ENCODE measurements around the gene LAMA1. TPM values are rescaled to one million over a fixed set of nuclear protein-coding genes. Genes with fewer than 3 reads are reported as not detected.

The LAMA1 gene
- total RNA-seq, 1 experiment from 2014 or later, result 11.3 TPM

DNA sequence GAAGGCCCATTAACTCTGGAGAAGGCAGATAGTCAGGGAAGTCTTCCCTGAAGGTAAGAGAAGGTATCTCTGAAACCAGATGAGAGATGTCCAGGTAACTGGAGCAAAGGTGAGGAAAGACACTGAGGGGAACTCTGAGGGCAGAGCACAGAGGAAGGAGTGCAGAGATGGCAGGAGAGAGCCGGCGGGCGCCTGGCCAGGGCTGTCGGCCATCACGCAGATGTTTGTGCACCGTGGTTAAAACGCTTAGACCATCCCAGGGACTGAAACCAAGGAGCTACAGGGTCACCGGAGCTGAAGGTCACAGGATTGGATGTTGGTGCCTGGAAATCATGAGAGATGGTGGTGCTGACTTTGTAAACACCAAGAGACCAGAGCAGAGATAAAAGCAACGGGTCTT is 55.4 kb downstream of the LAMA1 start:
- intact Hi-C loops (cut with micrococcal nuclease), result no loop called here
- Mint-ChIP-seq H3K4me1 (ENCODE audit: insufficient read depth, unreplicated experiment) (no peaks in the 10 kb centered on the region), H3K9me3 (ENCODE audit: unreplicated experiment) (no peaks in the 10 kb centered on the region), H3K27me3 (ENCODE audit: insufficient read depth, unreplicated experiment) (no peaks in the 10 kb centered on the region), H3K4me3 (ENCODE audit: unreplicated experiment) (no peak overlapping the region), H3K27ac (ENCODE audit: low read depth, unreplicated experiment) (no peak overlapping the region), H3K36me3 (ENCODE audit: insufficient read depth, unreplicated experiment) (peaks cover 7% of the 10 kb centered on the region)
- CTCF ChIA-PET, result interaction anchor here (0.6 kb wide), 1 partner anchor 160 kb away, joined by 3 read pairs; no protein-coding TSS in a partner anchor
- BruUV-seq (replicated peaks), result no TSS peak
- POLR2A ChIA-PET, result no interaction called here
- no peak for TF ChIP-seq CTCF (IDR thresholded peaks at IDR 0.05; ENCODE audit: unreplicated experiment)
- no peak for DNase-seq (ENCODE audit: unreplicated experiment)

GRCh38 chr18:7059276-7059675 is 58.3 kb downstream of the LAMA1 start:
- H3K27ac Mint-ChIP-seq (ENCODE audit: low read depth, unreplicated experiment), result no peak overlapping the region
- no TSS peak for BruUV-seq (replicated peaks)
- no peak for TF ChIP-seq CTCF (IDR thresholded peaks at IDR 0.05; ENCODE audit: unreplicated experiment)
- DNase-seq (ENCODE audit: unreplicated experiment), result no peak
- no peaks in the 10 kb centered on the region for H3K27me3 Mint-ChIP-seq (ENCODE audit: insufficient read depth, unreplicated experiment)
- no peaks in the 10 kb centered on the region for H3K4me1 Mint-ChIP-seq (ENCODE audit: insufficient read depth, unreplicated experiment)
- no peaks in the 10 kb centered on the region for H3K9me3 Mint-ChIP-seq (ENCODE audit: unreplicated experiment)
- intact Hi-C loops (cut with micrococcal nuclease), result no loop called here
- ChIA-PET CTCF (no interaction called here), POLR2A (interaction anchor here (0.6 to 1.3 kb wide), 2 partner anchors 10 to 14 kb away, joined by 3 to 4 read pairs; no protein-coding TSS in a partner anchor)
- H3K4me3 Mint-ChIP-seq (ENCODE audit: unreplicated experiment), result no peak overlapping the region
- peaks cover 7% of the 10 kb centered on the region for H3K36me3 Mint-ChIP-seq (ENCODE audit: insufficient read depth, unreplicated experiment)

DNA sequence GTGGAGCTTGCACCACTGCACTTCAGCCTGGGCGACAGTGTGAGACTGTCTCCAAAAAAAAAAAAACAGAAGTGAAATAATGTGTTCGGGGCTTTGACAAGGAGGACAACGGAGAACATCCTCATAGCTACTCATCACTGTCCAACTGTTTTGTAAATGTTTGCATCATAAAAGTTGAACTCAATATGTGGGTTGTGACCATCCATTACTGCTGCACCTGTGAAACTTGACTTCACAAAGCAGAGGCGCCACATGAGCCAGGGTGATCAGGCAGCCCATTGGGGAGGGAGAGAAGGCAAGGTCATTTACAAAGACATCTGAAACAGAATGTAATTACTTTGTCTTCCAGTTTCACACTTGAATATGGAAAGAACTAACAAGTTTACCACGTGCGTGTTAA is 61.6 kb downstream of the LAMA1 start:
- ChIA-PET POLR2A (interaction anchor here (0.5 kb wide), 1 partner anchor 1070 kb away, joined by 3 read pairs; no protein-coding TSS in a partner anchor), CTCF (interaction anchor here (0.6 kb wide), 1 partner anchor 77 kb away, joined by 3 read pairs; no protein-coding TSS in a partner anchor)
- DNase-seq (ENCODE audit: unreplicated experiment), result no peak
- H3K27ac Mint-ChIP-seq (ENCODE audit: low read depth, unreplicated experiment), result no peak overlapping the region
- no peak for TF ChIP-seq CTCF (IDR thresholded peaks at IDR 0.05; ENCODE audit: unreplicated experiment)
- intact Hi-C loops (cut with micrococcal nuclease), result no loop called here
- no peaks in the 10 kb centered on the region for H3K4me1 Mint-ChIP-seq (ENCODE audit: insufficient read depth, unreplicated experiment)
- peaks cover under 1% of the 10 kb centered on the region for H3K36me3 Mint-ChIP-seq (ENCODE audit: insufficient read depth, unreplicated experiment)
- no peaks in the 10 kb centered on the region for H3K27me3 Mint-ChIP-seq (ENCODE audit: insufficient read depth, unreplicated experiment)
- BruUV-seq (replicated peaks), result no TSS peak
- H3K9me3 Mint-ChIP-seq (ENCODE audit: unreplicated experiment), result no peaks in the 10 kb centered on the region
- H3K4me3 Mint-ChIP-seq (ENCODE audit: unreplicated experiment), result no peak overlapping the region

GRCh38 chr18:7049951-7050350 is 67.6 kb downstream of the LAMA1 start:
- Mint-ChIP-seq H3K4me3 (ENCODE audit: unreplicated experiment) (no peak overlapping the region), H3K4me1 (ENCODE audit: insufficient read depth, unreplicated experiment) (no peaks in the 10 kb centered on the region), H3K27ac (ENCODE audit: low read depth, unreplicated experiment) (no peak overlapping the region), H3K36me3 (ENCODE audit: insufficient read depth, unreplicated experiment) (no peaks in the 10 kb centered on the region), H3K27me3 (ENCODE audit: insufficient read depth, unreplicated experiment) (no peaks in the 10 kb centered on the region), H3K9me3 (ENCODE audit: unreplicated experiment) (no peaks in the 10 kb centered on the region)
- ChIA-PET CTCF (interaction anchor here (1.5 kb wide), 1 partner anchor 130 kb away, joined by 3 read pairs; no protein-coding TSS in a partner anchor), POLR2A (no interaction called here)
- no TSS peak for BruUV-seq (replicated peaks)
- intact Hi-C loops (cut with micrococcal nuclease), result no loop called here
- no peak for TF ChIP-seq CTCF (IDR thresholded peaks at IDR 0.05; ENCODE audit: unreplicated experiment)
- DNase-seq (ENCODE audit: unreplicated experiment), result no peak
